ENCODE results near the gene LRRC8D. TPM values are rescaled to one million over a fixed set of nuclear protein-coding genes. Genes with fewer than 3 reads are reported as not detected.

The LRRC8D gene
- total RNA-seq, 1 experiment from 2014 or later, result 15.0 TPM

- no peaks in the 10 kb centered on the region for H3K36me3 ChIP-seq (ENCODE audit: control insufficient read depth in 1 of 2, insufficient read depth in 2 of 2, low read length in 2 of 2)
- H3K9ac ChIP-seq (ENCODE audit: low read length), result no peak overlapping the region
- H3K4me2 ChIP-seq (ENCODE audit: low read length), result peak overlapping the region; percentile 66; the same call in 1 of the 2 replicates
- H2AFZ ChIP-seq (ENCODE audit: low read depth, low read length, poor library complexity, severe bottlenecking), result no peak overlapping the region
- no peaks in the 10 kb centered on the region for H3K79me2 ChIP-seq (ENCODE audit: insufficient read depth, low read length)
- no TSS peak for BruUV-seq (replicated peaks)
- no peaks in the 10 kb centered on the region for H3K9me3 ChIP-seq (ENCODE audit: control insufficient read depth in 1 of 2, insufficient read depth in 1 of 2, low read depth in 1 of 2, low read length in 2 of 2)
- H3K27ac ChIP-seq (ENCODE audit: low read depth, low read length), result no peak overlapping the region
- no peak for DNase-seq (ENCODE audit: low read depth, low spot score)
- POLR2A ChIA-PET, result no interaction called here
- peaks cover 3% of the 10 kb centered on the region; the same call in 1 of the 2 replicates for H3K9me2 ChIP-seq (ENCODE audit: insufficient read depth)
- intact Hi-C loops (cut with micrococcal nuclease), result no loop called here
- H3K4me3 ChIP-seq (replicated peaks in 1 of 2; ENCODE audit: low read depth in 1 of 2, low read length in 2 of 2), result no peak overlapping the region
- RAD21 ChIA-PET (ENCODE audit: low non-redundant PET in 1 of 2, low total read pairs in 2 of 2, uncharacterized antibody in 2 of 2, unreplicated experiment in 2 of 2), result no interaction called here
- ATAC-seq, result no peak
- H3K4me1 ChIP-seq (ENCODE audit: control insufficient read depth in 1 of 2, insufficient read depth in 2 of 2, low read length in 2 of 2), result peaks cover 17 to 54% of the 10 kb centered on the region in 2 experiments
- H3K27me3 ChIP-seq (ENCODE audit: insufficient read depth, low read length), result no peaks in the 10 kb centered on the region
- H4K20me1 ChIP-seq (ENCODE audit: insufficient read depth), result no peaks in the 10 kb centered on the region; the same call in 1 of the 2 replicates
- CTCF ChIA-PET, result no interaction called here
- TF ChIP-seq MAX (IDR thresholded peaks at IDR 0.05) (no peak), ZFX (IDR thresholded peaks at IDR 0.05) (no peak), EZH2phosphoT487 (IDR thresholded peaks at IDR 0.05; ENCODE audit: borderline replicate concordance) (no peak), CBX3 (IDR thresholded peaks at IDR 0.05; ENCODE audit: low read depth) (no peak), JUND (IDR thresholded peaks at IDR 0.05) (no peak), TCF7L2 (IDR thresholded peaks at IDR 0.05; ENCODE audit: borderline replicate concordance, extremely low read depth, insufficient read depth, insufficient read length) (no peak), YY1 (IDR thresholded peaks at IDR 0.05; ENCODE audit: extremely low read depth, insufficient replicate concordance, low read depth, low read length) (no peak), SP1 (IDR thresholded peaks at IDR 0.05; ENCODE audit: low read depth) (no peak), POLR2A (IDR thresholded peaks at IDR 0.05; ENCODE audit: borderline replicate concordance, extremely low read depth, insufficient read depth, insufficient read length) (no peak), REST (IDR thresholded peaks at IDR 0.05; ENCODE audit: low read depth) (no peak), CTCF (IDR thresholded peaks at IDR 0.05 in 2 of 3, conservative IDR thresholded peaks at IDR 0.05 in 1 of 3; ENCODE audit: borderline replicate concordance in 1 of 3, insufficient read depth in 1 of 3, low read depth in 2 of 3, low read length in 2 of 3) (no peak), EZH2 (IDR thresholded peaks at IDR 0.05) (no peak), ELF1 (IDR thresholded peaks at IDR 0.05; ENCODE audit: borderline replicate concordance, low read depth) (no peak), ATF3 (IDR thresholded peaks at IDR 0.05) (no peak), SRF (IDR thresholded peaks at IDR 0.05; ENCODE audit: low read depth) (no peak), ZBTB33 (IDR thresholded peaks at IDR 0.05; ENCODE audit: extremely low read depth, insufficient replicate concordance, low read length) (no peak), POLR2AphosphoS5 (IDR thresholded peaks at IDR 0.05; ENCODE audit: low read depth, low read length) (no peak), RAD21 (IDR thresholded peaks at IDR 0.05; ENCODE audit: low read depth) (no peak), EGR1 (IDR thresholded peaks at IDR 0.05; ENCODE audit: low read depth) (no peak), CEBPB (IDR thresholded peaks at IDR 0.05; ENCODE audit: low read depth) (no peak)
Measured at GRCh38 chr1:89908273-89908671, 87.4 kb downstream of the LRRC8D start.

Measured in HCT116 (cell line).